ENCODE results near the gene CABP7.

CABP7 gene

DNA sequence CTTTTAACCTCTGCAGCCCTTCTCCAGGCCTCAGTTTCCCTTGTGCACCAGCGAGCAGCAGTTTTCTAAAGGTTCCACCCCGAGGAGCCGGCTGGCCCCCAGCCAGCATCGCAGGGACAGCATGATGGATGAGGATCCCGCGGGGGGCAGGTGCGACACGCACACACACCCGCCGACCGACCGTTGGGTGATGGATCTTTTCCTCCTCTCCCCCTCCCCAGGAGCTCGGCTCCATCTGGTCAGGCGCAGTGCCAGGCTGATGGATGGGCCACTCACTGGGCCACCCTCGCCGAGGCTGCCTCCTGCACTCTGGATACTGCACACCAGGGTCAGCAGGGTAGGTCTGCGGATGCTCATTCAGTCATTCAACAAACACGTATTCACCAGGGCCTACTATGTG lies 12.8 kb upstream of the CABP7 start:
- DNase-seq = no peak
- no peak for TF ChIP-seq POLR2A (IDR thresholded peaks at IDR 0.05; ENCODE audit: low read length)
- TF ChIP-seq GATA1 (IDR thresholded peaks at IDR 0.05; ENCODE audit: low read depth, low read length) = no peak

DNA sequence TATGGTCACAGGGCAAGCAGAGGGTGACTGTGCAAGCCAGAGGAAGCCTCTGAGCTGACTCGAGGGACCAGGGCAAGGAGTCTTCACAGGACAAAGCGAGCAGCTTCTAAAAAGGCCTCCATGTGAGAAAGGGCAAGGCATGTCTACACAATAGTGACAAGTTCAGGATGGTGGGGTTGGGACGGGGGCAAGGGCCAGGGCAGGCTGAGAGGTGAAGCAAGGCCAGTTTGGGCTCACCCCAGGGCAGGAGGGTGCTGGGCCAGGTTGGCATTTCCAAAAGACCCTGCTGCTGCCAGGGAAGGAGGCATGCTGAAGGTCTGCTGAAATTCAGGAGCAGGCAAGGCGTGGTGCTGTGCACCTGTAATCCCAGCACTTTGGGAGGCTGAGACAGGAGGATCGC lies 12.3 kb upstream of the CABP7 start:
- TF ChIP-seq GATA1 (IDR thresholded peaks at IDR 0.05; ENCODE audit: low read depth, low read length) (no peak), POLR2A (IDR thresholded peaks at IDR 0.05; ENCODE audit: low read length) (no peak)
- DNase-seq = no peak

DNA sequence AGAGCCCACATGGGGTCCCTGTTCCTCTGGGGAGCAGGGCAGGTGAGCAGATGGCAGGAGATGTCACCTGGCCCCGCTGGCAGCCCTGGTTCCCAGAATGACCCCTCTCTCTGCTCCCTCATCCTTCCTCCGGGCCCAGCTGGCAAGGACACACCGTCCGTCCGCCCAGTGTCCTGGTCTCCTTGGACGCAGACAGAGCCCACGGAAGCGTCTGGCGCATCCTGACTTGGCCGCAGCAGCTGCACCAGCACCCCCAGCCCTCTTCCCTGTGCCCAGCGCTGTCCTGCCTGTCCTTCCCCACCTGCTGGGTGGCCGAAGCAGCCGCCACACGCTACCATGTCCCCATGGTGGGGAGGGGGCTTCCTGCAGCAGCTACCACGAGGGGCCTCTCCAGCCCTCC lies 9.6 kb upstream of the CABP7 start:
- DNase-seq = no peak
- TF ChIP-seq GATA1 (IDR thresholded peaks at IDR 0.05; ENCODE audit: low read depth, low read length) (no peak), POLR2A (IDR thresholded peaks at IDR 0.05; ENCODE audit: low read length) (no peak)

DNA sequence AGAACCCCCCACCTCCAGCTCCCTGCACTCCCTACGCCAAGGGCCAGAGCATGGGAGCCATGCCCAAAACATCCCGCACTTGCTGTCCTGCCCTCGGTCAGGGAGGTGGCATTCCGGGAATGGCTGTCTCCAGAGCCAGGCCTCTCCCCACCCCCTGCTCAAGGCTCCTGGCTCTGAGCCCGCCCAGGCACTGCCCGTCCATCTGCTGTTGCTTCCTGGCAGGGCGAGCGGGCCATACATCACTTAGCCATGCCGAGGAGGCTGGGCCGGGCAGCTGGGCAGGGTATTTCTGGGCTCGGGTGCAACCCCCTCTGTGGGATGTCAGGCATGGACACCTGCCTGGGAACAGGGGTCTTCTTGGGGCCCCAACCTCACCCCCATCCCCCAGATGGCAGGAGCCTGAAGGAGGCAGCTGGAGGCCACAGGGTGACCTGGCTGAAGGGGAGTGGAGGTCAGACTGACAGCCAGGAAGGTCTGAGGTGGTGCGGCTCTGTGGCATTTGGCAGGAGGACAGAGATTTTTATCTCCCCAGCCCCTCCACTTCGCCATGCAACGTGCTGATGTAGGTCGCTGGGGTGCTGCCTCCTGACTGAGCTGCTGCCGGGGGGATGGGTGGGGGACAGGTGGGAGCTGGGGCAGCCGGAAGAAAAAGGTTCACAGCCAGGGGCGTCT lies 8.7 kb upstream of the CABP7 start:
- TF ChIP-seq POLR2A (IDR thresholded peaks at IDR 0.05; ENCODE audit: low read length) (no peak), GATA1 (IDR thresholded peaks at IDR 0.05; ENCODE audit: low read depth, low read length) (no peak)
- no peak for DNase-seq

DNA sequence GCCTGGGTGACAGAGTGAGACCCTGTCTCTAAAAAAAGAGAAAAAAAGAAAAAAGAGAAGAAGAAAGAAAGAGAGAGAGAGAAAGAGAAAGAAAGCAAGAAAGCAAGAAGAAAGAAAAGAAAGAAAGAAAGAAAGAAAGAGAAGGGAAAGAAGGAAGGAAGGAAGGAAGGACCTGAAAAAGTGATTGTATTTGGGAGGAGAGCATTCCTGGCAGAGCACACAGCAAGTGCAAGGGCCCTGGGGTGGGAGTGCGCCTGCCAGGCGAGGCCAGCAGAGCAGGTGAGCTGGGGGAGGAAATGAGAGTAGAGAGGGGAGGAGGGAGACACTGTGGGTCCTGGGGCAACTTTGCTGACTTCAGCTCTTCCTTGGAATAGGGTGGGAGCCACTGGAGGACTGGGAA lies 7.7 kb upstream of the CABP7 start:
- no peak for DNase-seq
- no peak for TF ChIP-seq POLR2A (IDR thresholded peaks at IDR 0.05; ENCODE audit: low read length)
- no peak for TF ChIP-seq GATA1 (IDR thresholded peaks at IDR 0.05; ENCODE audit: low read depth, low read length)

DNA sequence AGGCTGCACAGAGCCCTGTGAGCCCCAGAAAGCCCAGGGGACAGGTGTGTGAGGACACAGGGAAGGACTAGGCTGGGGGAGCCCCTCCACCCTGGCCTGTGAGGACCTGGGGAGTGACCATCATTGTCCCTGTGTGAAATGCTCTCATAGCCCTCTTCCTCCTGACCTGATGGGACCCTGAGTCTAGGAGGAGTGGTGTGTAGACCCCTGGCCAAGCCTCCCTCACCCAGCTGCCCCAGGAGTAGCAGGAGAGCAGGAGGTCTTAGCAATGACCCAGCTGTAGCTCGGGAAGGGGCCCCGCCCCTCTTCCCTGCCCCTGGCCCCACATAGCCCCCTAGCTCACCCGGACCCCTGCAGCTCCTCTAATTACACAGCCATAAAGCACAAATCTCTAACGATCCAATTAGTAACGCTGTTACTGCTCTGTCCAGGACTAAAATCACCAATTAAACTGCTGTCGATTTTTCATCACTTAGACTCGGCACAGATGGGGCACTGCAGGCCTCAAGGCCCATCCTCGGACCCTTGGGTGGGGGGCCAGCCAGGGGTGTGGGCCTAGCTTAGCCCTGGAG lies 6.6 kb upstream of the CABP7 start:
- DNase-seq = no peak
- TF ChIP-seq POLR2A (IDR thresholded peaks at IDR 0.05; ENCODE audit: low read length) (no peak), GATA1 (IDR thresholded peaks at IDR 0.05; ENCODE audit: low read depth, low read length) (no peak)

DNA sequence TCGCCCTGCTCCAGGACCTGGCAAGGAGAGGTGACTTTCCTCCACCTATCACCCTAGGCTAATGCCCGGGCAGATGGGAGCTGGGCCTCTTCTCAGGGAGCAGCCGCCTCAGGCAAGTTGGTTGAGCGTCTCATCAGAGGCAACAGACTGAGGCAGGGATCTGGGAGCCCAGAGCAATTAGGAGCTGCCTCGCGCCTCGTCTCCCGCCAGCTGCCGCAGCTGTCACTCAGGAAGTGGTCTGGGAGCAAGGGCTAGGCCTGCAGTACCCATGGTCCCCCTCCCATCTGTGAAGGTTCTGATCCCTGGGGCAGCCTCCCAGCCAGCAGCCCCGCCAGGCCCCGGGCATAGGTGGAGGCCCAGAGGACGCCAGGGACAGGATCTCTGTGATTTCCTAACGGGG lies 4.6 kb upstream of the CABP7 start:
- TF ChIP-seq GATA1 (IDR thresholded peaks at IDR 0.05; ENCODE audit: low read depth, low read length) (no peak), POLR2A (IDR thresholded peaks at IDR 0.05; ENCODE audit: low read length) (no peak)
- no peak for DNase-seq

DNA sequence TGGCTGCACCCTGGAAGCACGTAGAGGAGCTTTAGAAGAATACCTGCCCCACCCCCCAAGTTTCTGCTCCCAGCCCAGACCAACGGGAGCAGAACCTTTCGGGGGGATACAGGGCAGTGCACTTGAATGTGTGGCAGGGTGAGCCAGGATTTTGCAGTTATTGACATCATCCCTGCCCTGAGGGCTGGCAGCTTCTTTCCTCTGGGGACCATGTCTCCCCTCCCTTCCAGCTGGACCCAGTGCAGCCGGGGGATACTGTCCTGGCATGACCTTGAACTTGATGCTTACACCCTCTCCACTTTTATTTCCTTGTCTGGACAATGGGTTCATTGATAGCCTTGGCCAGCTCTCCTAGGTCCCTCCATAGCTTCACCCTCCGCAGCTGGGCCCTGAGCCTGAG lies 4.1 kb upstream of the CABP7 start:
- no peak for DNase-seq
- no peak for TF ChIP-seq GATA1 (IDR thresholded peaks at IDR 0.05; ENCODE audit: low read depth, low read length)
- TF ChIP-seq POLR2A (IDR thresholded peaks at IDR 0.05; ENCODE audit: low read length) = no peak

DNA sequence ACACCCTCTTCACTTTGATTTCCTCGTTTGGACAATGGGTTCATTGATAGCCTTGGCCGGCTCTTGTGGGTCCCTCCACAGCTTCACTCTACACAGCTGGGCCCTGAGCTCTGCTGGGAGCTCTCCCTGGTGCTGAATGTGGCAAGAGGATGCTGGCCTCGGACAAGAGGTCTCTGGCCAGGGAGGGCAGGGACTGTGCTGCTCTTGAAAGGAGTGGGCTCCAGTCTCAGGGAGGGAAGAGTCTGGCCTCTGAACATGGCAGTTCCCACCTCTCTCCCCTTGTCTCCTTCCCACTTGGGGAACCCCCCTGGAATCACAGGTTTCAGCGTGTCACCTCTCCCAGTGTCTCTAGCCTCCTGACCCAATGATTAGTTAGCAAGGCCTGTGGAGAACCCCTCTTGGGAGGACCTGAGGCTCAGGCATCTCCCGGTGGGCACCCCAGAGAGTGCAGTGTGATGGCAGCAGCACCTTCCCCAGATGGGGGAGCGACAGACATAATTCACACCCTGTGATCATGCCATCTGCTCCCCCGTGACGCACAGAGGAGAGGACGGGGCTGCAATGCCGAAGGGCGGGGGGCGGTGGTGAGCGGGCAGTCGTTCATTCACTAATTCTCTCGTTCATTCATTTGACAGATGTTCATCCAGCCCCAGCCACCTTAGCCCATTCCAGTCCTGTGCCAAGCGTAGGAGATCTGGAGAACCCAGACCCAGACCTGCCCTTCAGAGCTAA lies 2.8 kb upstream of the CABP7 start:
- TF ChIP-seq POLR2A (IDR thresholded peaks at IDR 0.05; ENCODE audit: low read length) (no peak), GATA1 (IDR thresholded peaks at IDR 0.05; ENCODE audit: low read depth, low read length) (no peak)
- peak; percentile 71 to 74 for DNase-seq

DNA sequence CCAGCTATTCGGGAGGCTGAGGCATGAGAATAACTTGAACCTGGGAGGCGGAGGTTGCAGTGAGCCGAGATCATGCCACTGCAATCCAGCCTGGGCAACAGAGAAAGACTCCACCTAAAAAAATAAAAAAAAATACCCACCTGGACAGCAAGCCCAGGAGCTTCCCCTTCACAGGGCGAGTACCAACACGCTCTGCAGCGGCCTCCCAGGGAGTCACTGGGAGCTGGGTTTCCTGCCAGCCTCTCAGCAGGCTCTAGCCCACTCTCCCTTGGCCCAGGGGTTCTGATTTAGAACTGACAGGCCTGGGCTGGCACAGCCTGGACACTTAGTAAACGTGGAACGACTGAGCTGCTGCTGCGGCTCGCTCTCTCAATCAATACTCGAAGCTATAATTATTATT lies 2.0 kb upstream of the CABP7 start:
- TF ChIP-seq GATA1 (IDR thresholded peaks at IDR 0.05; ENCODE audit: low read depth, low read length) (no peak), POLR2A (IDR thresholded peaks at IDR 0.05; ENCODE audit: low read length) (no peak)
- no peak for DNase-seq

DNA sequence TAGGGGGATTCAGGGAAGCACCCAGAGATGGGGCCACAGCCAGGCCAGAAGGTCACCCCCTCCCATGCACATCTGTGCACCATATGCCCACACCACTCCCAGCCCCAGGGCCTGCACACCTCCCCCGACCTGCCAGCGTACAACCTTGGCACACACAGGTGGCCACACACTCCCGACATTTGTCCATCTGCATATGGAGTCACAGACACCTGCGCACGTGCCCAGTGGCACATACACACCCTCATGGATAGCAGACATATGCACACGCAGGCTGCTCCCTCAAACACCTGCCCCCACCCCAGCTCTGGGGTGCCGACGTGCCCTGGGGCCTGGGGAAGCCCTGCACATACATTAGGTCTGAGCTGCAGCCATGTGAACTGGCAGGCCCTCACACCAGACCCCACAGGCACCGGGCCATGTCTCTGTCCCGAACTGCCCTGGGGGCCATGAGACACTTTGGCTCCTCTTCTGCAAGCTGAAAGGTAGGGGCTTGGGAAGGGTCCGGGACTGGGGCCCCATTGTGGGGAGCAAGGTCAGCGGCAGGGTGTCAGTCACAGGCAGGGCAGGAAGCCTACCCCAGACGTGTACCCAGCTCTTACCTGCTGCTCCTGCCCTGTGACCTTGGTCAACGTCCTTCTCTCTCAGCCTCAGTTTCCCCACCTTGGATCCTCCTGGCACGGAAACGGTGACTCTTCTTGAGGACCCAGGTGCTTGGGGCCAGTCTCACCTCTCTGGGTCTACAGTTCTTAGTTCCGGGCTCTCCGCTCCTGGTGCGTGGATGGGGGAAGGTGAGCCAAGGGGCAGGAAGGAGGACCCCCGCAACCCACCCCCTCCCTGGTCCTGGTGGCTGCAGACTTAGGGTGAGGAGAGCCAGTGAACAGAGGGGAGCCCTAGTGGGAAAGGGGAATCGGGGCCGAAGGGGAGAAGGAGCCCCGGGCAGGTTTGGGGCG lies 579 bp upstream of the CABP7 start:
- TF ChIP-seq POLR2A (IDR thresholded peaks at IDR 0.05; ENCODE audit: low read length) (no peak), GATA1 (IDR thresholded peaks at IDR 0.05; ENCODE audit: low read depth, low read length) (no peak)
- DNase-seq = no peak

DNA sequence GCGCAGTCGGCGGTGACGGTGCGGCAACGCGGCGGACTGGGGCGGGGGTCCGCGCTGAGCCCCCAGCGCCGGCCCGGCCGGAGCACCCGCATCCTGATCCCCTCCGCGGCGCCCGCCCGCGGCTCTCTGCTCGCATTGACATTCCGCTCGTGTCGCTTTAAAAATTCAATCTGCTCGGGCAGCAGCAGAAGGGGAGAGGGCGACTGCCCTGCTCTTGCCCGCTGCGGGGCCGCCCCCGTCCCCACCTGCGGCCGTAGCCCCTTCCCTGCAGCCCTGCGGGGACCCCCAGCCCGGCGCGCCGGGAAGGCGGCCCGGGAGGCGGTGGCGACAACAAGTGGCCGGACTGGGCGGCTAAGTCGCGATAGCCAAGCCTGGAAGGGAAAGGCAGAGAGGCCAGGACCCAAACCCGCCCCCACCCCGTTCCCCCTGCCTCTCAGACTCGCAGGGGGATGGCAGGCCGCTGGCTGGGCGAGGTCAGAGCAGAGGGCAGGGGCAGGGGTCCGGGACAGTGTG lies 1.1 kb downstream of the CABP7 start:
- no peak for DNase-seq
- TF ChIP-seq POLR2A (IDR thresholded peaks at IDR 0.05; ENCODE audit: low read length) (no peak), GATA1 (IDR thresholded peaks at IDR 0.05; ENCODE audit: low read depth, low read length) (no peak)

DNA sequence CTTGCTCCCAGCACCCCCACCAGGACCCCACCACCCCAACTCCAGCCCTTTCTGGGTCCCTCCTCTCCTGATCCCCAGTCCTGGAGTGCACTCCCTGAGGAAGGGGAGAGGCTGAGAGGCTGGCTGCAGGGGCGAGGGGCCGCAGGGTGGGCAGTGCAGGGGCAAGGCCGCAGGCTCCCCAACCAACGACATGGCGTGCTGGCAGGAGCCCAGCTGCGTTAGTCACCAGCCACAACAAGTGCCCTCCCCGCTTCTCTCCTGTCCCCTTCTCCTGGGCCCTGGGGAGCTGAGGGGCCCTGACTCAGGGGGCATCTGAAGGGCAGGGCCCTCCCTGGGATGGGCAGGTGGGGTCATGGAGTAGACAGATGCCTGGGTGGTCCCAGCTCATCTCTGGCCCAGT lies 2.3 kb downstream of the CABP7 start:
- DNase-seq = no peak
- TF ChIP-seq GATA1 (IDR thresholded peaks at IDR 0.05; ENCODE audit: low read depth, low read length) = no peak
- no peak for TF ChIP-seq POLR2A (IDR thresholded peaks at IDR 0.05; ENCODE audit: low read length)

DNA sequence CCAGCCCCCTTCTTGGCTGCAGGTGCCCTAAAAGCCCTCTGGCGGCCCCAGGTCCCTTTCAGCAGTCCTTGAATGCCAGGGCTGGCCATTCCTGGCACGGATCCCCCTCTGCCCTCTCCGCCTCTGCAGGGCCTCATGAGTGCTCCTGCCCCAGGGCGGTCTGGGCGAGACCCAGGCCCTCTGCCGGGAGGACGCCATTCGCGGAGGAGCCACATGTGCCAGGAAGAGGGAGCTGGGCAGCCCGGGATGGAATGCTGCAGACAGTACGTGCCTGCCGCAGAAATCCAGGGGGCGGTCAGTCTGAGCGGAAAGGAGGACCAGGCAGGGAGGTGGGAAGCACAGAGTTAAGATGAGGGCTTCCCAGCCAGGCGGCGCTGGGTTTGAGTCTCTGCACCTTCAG lies 2.8 kb downstream of the CABP7 start:
- DNase-seq = no peak
- TF ChIP-seq POLR2A (IDR thresholded peaks at IDR 0.05; ENCODE audit: low read length) (no peak), GATA1 (IDR thresholded peaks at IDR 0.05; ENCODE audit: low read depth, low read length) (no peak)
